ENCODE measurements around the gene RSPRY1. TPM values are rescaled to one million over a fixed set of nuclear protein-coding genes. Genes with fewer than 3 reads are reported as not detected.

Gene RSPRY1
- total RNA-seq, 2 donors from 2014 or later, result 33.7 to 51.0 TPM

GRCh38 chr16:57258226-57258909 is 72.2 kb downstream of the RSPRY1 start:
- intact Hi-C loops (cut with DNase I), result no loop called here
- Histone ChIP-seq H3K4me1 (no peaks in the 10 kb centered on the region), H3K9ac (ENCODE audit: low read depth in 2 of 2, low read length in 2 of 2) (no peak overlapping the region), H3K27me3 (no peaks in the 10 kb centered on the region), H3K4me3 (no peak overlapping the region), H3K27ac (no peak overlapping the region), H3K9me3 (no peaks in the 10 kb centered on the region), H3K36me3 (no peaks in the 10 kb centered on the region)
- DNase-seq, result no peak
- TF ChIP-seq CTCF (IDR thresholded peaks at IDR 0.05), result no peak

- Histone ChIP-seq H3K27me3 (no peaks in the 10 kb centered on the region), H3K9ac (ENCODE audit: low read depth in 2 of 2, low read length in 2 of 2) (no peak overlapping the region), H3K27ac (no peak overlapping the region), H3K9me3 (no peaks in the 10 kb centered on the region), H3K4me1 (no peaks in the 10 kb centered on the region), H3K4me3 (no peak overlapping the region), H3K36me3 (no peaks in the 10 kb centered on the region)
- no peak for DNase-seq
- intact Hi-C loops (cut with DNase I), result no loop called here
- no peak for TF ChIP-seq CTCF (IDR thresholded peaks at IDR 0.05)
Measured at GRCh38 chr16:57258910-57259475, 72.9 kb downstream of the RSPRY1 start.

- intact Hi-C loops (cut with DNase I), result no loop called here
- Histone ChIP-seq H3K27me3 (no peaks in the 10 kb centered on the region), H3K4me1 (peaks cover 5% of the 10 kb centered on the region), H3K9ac (ENCODE audit: low read depth in 2 of 2, low read length in 2 of 2) (peak overlapping the region in 1 of 2 donors; percentile 12), H3K36me3 (no peaks in the 10 kb centered on the region), H3K27ac (no peak overlapping the region), H3K4me3 (no peak overlapping the region), H3K9me3 (no peaks in the 10 kb centered on the region)
- DNase-seq, result no peak
- TF ChIP-seq CTCF (IDR thresholded peaks at IDR 0.05), result no peak
Measured at GRCh38 chr16:57260294-57260929, 74.3 kb downstream of the RSPRY1 start.

GRCh38 chr16:57261806-57262205 is 75.7 kb downstream of the RSPRY1 start:
- intact Hi-C loops (cut with DNase I), result no loop called here
- Histone ChIP-seq H3K36me3 (no peaks in the 10 kb centered on the region), H3K9me3 (no peaks in the 10 kb centered on the region), H3K4me1 (peaks cover 5% of the 10 kb centered on the region), H3K9ac (ENCODE audit: low read depth in 2 of 2, low read length in 2 of 2) (no peak overlapping the region), H3K27ac (no peak overlapping the region), H3K4me3 (no peak overlapping the region), H3K27me3 (no peaks in the 10 kb centered on the region)
- no peak for TF ChIP-seq CTCF (IDR thresholded peaks at IDR 0.05)
- no peak for DNase-seq

- H3K9me3 ChIP-seq, result no peaks in the 10 kb centered on the region
- no peak overlapping the region for H3K27ac ChIP-seq
- no peak overlapping the region for H3K9ac ChIP-seq (ENCODE audit: low read depth in 2 of 2, low read length in 2 of 2)
- peaks cover 5% of the 10 kb centered on the region for H3K4me1 ChIP-seq
- no peak for DNase-seq
- H3K36me3 ChIP-seq, result no peaks in the 10 kb centered on the region
- H3K27me3 ChIP-seq, result no peaks in the 10 kb centered on the region
- intact Hi-C loops (cut with DNase I), result no loop called here
- no peak for TF ChIP-seq CTCF (IDR thresholded peaks at IDR 0.05)
- no peak overlapping the region for H3K4me3 ChIP-seq
Measured at GRCh38 chr16:57262841-57263540, 76.9 kb downstream of the RSPRY1 start.
